HepG2 (cell line): ENCODE measurements around the gene MRPL48. TPM values are rescaled to one million over a fixed set of nuclear protein-coding genes. Genes with fewer than 3 reads are reported as not detected.

Experiments
- BRCA1 ChIP-seq: sonication (generic); formaldehyde crosslinking; IDR thresholded peaks from 2 replicates; pipeline ENCODE4 v1.4.0; 2020; ENCODE audit warnings: missing genetic modification reagents
- CENPX ChIP-seq: sonication (generic); formaldehyde crosslinking; IDR thresholded peaks from 2 replicates; pipeline ENCODE4 v1.9.0; 2021; ENCODE audit warnings: mild to moderate bottlenecking, missing genetic modification reagents, moderate library complexity
- CHD4 ChIP-seq: fragments of 200-600 bp; sonication (generic); IDR thresholded peaks from 2 replicates; pipeline ENCODE4 v1.7.0; 2017; ENCODE audit warnings: mild to moderate bottlenecking, low read length, borderline replicate concordance
- POGZ ChIP-seq: sonication (generic); formaldehyde crosslinking; IDR thresholded peaks from 2 replicates; pipeline ENCODE4 v1.4.0; 2020; ENCODE audit warnings: mild to moderate bottlenecking, missing genetic modification reagents
- U2AF2 ChIP-seq: fragments of 200-400 bp; formaldehyde crosslinking; IDR thresholded peaks from 2 replicates; pipeline ENCODE4 v1.6.1; 2017; ENCODE audit warnings: low read depth, mild to moderate bottlenecking, low read length
- ZBTB7B ChIP-seq: sonication (generic); formaldehyde crosslinking; IDR thresholded peaks from 2 replicates; pipeline ENCODE4 v1.4.0; 2020; ENCODE audit warnings: missing genetic modification reagents
- ZMYM2 ChIP-seq: sonication (generic); formaldehyde crosslinking; IDR thresholded peaks from 2 replicates; pipeline ENCODE4 v1.8.0; 2022; ENCODE audit warnings: mild to moderate bottlenecking, missing genetic modification reagents
- ZNF569 ChIP-seq: sonication (generic); formaldehyde crosslinking; IDR thresholded peaks from 2 replicates; pipeline ENCODE4 v1.5.0; 2020; ENCODE audit warnings: mild to moderate bottlenecking, missing genetic modification reagents, moderate library complexity, borderline replicate concordance
- ZNF570 ChIP-seq: sonication (generic); formaldehyde crosslinking; IDR thresholded peaks from 2 replicates; pipeline ENCODE4 v1.4.0; 2020; ENCODE audit warnings: mild to moderate bottlenecking, missing genetic modification reagents, borderline replicate concordance
- ZNF776 ChIP-seq: sonication (generic); formaldehyde crosslinking; IDR thresholded peaks from 2 replicates; pipeline ENCODE4 v1.4.0; 2020; ENCODE audit warnings: mild to moderate bottlenecking, missing genetic modification reagents
- polyA plus RNA-seq, 8 experiments: library from polyadenylated mRNA; depleted of rRNA in 3 of 8; stranded (reverse) in 7 of 8; unstranded in 1 of 8; fragments of >200 nt; fragmentation: Illumina TruSeq in 4 of 8; extraction: Trizol in 4 of 8; gene quantifications; 2 replicates each; pipeline versions ENCODE4 v1.2.1 to v1.2.3, GENCODE V29; 2011 to 2016; ENCODE audit warnings: low read depth in 4 of 8, missing spikeins in 1 of 8, mixed read lengths in 1 of 8; ENCODE audit not compliant: insufficient read depth in 1 of 8
- total RNA-seq, 5 experiments: library from RNA; depleted of rRNA; stranded (reverse); fragments of >200 nt; fragmentation: Illumina TruSeq; extraction: Trizol; gene quantifications; 2 replicates each; pipeline ENCODE4 v1.2.3, GENCODE V29; 2016; ENCODE audit warnings: low read depth in 1 of 5
- TF ChIP-seq, protein P1 (sequence below): sonication (generic); formaldehyde crosslinking; IDR thresholded peaks from 2 replicates; pipeline ENCODE4 v1.5.0; 2020; ENCODE audit warnings: mild to moderate bottlenecking, missing genetic modification reagents, borderline replicate concordance
- TF ChIP-seq, protein P2 (sequence below): sonication (generic); formaldehyde crosslinking; IDR thresholded peaks from 2 replicates; pipeline ENCODE4 v1.4.0; 2020; ENCODE audit warnings: mild to moderate bottlenecking, missing genetic modification reagents
- TF ChIP-seq, protein P3 (sequence below): sonication (generic); formaldehyde crosslinking; IDR thresholded peaks from 2 replicates; pipeline ENCODE4 v1.4.0; 2020; ENCODE audit warnings: missing genetic modification reagents
- TF ChIP-seq, protein P4 (sequence below): sonication (generic); formaldehyde crosslinking; IDR thresholded peaks from 2 replicates; pipeline ENCODE4 v1.4.0; 2020; ENCODE audit warnings: missing genetic modification reagents, low read depth, mild to moderate bottlenecking, borderline replicate concordance
- TF ChIP-seq, protein P5 (sequence below): sonication (generic); formaldehyde crosslinking; IDR thresholded peaks from 2 replicates; pipeline ENCODE4 v1.5.0; 2020; ENCODE audit warnings: missing genetic modification reagents, mild to moderate bottlenecking, borderline replicate concordance
- TF ChIP-seq, protein P6 (sequence below): sonication (generic); formaldehyde crosslinking; IDR thresholded peaks from 2 replicates; pipeline ENCODE4 v1.8.1; 2023; ENCODE audit warnings: missing genetic modification reagents, inconsistent platforms, borderline replicate concordance

MRPL48 gene
- total and polyA plus RNA-seq, 2 of the 13 experiments (the other 11 are each of a cell fraction or from before 2014, with no cell fraction given), result 61.2 to 67.9 TPM

DNA sequence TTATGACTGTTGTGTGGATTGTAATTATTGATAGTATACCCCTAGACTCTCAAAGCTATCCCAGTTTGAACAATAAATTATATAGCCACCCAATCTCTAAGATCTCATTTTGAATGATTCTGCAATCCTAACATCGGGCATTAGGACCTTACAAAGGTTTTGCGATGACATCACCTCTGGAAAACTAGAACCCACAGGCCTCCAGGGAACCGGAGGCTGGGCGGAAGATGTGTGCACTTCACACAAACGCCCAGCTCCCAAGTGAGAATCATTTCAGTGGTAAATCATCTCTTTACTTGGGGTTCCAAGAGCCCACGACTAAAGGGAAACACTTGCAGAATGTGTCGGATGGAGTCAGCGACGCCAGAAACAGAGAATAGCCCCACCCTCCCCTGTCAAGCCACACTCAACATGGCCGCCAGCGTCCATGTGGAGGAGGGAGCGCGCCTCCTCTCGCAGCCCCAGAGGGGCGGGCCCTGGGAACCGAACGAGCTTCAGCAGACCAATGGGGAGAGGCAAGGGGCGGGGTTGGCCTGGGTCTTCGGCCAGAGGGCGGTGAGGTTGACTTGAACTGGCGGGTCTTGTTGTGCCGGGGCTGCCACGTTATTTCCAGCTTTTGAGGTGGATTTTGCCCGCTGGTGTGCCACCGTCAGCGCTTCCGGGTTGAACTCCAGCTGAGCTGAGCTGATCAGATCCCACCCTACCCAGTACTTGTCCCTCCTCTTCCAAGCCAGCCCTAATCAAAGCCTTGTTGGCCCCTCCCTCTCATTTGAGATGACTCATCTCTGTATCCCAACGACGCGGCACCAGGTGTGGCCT lies 8.4 kb upstream of the MRPL48 start (continued):
- TF ChIP-seq, protein P1, sequence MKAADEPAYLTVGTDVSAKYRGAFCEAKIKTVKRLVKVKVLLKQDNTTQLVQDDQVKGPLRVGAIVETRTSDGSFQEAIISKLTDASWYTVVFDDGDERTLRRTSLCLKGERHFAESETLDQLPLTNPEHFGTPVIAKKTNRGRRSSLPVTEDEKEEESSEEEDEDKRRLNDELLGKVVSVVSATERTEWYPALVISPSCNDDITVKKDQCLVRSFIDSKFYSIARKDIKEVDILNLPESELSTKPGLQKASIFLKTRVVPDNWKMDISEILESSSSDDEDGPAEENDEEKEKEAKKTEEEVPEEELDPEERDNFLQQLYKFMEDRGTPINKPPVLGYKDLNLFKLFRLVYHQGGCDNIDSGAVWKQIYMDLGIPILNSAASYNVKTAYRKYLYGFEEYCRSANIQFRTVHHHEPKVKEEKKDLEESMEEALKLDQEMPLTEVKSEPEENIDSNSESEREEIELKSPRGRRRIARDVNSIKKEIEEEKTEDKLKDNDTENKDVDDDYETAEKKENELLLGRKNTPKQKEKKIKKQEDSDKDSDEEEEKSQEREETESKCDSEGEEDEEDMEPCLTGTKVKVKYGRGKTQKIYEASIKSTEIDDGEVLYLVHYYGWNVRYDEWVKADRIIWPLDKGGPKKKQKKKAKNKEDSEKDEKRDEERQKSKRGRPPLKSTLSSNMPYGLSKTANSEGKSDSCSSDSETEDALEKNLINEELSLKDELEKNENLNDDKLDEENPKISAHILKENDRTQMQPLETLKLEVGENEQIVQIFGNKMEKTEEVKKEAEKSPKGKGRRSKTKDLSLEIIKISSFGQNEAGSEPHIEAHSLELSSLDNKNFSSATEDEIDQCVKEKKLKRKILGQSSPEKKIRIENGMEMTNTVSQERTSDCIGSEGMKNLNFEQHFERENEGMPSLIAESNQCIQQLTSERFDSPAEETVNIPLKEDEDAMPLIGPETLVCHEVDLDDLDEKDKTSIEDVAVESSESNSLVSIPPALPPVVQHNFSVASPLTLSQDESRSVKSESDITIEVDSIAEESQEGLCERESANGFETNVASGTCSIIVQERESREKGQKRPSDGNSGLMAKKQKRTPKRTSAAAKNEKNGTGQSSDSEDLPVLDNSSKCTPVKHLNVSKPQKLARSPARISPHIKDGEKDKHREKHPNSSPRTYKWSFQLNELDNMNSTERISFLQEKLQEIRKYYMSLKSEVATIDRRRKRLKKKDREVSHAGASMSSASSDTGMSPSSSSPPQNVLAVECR (CRISPR knock-in tag), result peak; percentile 92; the same call in 1 of the 2 replicates
- TF ChIP-seq, protein P2, sequence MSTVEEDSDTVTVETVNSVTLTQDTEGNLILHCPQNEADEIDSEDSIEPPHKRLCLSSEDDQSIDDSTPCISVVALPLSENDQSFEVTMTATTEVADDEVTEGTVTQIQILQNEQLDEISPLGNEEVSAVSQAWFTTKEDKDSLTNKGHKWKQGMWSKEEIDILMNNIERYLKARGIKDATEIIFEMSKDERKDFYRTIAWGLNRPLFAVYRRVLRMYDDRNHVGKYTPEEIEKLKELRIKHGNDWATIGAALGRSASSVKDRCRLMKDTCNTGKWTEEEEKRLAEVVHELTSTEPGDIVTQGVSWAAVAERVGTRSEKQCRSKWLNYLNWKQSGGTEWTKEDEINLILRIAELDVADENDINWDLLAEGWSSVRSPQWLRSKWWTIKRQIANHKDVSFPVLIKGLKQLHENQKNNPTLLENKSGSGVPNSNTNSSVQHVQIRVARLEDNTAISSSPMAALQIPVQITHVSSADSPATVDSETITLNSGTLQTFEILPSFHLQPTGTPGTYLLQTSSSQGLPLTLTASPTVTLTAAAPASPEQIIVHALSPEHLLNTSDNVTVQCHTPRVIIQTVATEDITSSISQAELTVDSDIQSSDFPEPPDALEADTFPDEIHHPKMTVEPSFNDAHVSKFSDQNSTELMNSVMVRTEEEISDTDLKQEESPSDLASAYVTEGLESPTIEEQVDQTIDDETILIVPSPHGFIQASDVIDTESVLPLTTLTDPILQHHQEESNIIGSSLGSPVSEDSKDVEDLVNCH (CRISPR knock-in tag), result no peak
- TF ChIP-seq ZNF776 (CRISPR knock-in tag) (no peak), CENPX (CRISPR knock-in tag) (no peak), ZNF569 (CRISPR knock-in tag) (no peak), U2AF2 (no peak), ZBTB7B (CRISPR knock-in tag) (peak; percentile 63; the same call in 1 of the 2 replicates), BRCA1 (no peak), POGZ (CRISPR knock-in tag) (peak; percentile 80), ZNF570 (CRISPR knock-in tag) (no peak), CHD4 (no peak), ZMYM2 (no peak)
- TF ChIP-seq, protein P3, sequence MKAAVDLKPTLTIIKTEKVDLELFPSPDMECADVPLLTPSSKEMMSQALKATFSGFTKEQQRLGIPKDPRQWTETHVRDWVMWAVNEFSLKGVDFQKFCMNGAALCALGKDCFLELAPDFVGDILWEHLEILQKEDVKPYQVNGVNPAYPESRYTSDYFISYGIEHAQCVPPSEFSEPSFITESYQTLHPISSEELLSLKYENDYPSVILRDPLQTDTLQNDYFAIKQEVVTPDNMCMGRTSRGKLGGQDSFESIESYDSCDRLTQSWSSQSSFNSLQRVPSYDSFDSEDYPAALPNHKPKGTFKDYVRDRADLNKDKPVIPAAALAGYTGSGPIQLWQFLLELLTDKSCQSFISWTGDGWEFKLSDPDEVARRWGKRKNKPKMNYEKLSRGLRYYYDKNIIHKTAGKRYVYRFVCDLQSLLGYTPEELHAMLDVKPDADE (CRISPR knock-in tag), result no peak
- TF ChIP-seq, protein P4, sequence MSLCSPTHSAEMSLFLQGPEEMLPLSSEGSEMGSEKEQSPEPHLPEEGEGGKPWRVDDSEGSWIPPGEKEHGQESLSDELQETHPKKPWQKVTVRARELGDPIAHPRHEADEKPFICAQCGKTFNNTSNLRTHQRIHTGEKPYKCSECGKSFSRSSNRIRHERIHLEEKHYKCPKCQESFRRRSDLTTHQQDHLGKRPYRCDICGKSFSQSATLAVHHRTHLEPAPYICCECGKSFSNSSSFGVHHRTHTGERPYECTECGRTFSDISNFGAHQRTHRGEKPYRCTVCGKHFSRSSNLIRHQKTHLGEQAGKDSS (CRISPR knock-in tag), result no peak
- TF ChIP-seq, protein P5, sequence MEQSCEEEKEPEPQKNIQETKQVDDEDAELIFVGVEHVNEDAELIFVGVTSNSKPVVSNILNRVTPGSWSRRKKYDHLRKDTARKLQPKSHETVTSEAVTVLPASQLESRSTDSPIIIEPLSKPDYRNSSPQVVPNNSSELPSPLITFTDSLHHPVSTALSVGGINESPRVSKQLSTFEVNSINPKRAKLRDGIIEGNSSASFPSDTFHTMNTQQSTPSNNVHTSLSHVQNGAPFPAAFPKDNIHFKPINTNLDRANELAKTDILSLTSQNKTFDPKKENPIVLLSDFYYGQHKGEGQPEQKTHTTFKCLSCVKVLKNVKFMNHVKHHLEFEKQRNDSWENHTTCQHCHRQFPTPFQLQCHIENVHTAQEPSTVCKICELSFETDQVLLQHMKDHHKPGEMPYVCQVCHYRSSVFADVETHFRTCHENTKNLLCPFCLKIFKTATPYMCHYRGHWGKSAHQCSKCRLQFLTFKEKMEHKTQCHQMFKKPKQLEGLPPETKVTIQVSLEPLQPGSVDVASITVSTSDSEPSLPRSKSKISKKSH (CRISPR knock-in tag), result 0 out of 2 replicates have a peak, but pooled peaks have one; percentile 47
- TF ChIP-seq, protein P6, sequence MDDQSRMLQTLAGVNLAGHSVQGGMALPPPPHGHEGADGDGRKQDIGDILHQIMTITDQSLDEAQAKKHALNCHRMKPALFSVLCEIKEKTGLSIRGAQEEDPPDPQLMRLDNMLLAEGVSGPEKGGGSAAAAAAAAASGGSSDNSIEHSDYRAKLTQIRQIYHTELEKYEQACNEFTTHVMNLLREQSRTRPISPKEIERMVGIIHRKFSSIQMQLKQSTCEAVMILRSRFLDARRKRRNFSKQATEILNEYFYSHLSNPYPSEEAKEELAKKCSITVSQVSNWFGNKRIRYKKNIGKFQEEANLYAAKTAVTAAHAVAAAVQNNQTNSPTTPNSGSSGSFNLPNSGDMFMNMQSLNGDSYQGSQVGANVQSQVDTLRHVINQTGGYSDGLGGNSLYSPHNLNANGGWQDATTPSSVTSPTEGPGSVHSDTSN (CRISPR knock-in tag), result no peak
